Smooth muscle cell (in vitro differentiated cells): ENCODE data around the gene FAM83B. TPM values are rescaled to one million over a fixed set of nuclear protein-coding genes. Genes with fewer than 3 reads are reported as not detected.
A peak's percentile ranks its signal among the peaks of the same experiment; 100 is the strongest.

Experiments used
- DNase-seq: peaks from one replicate; lab custom pipeline; 2025; ENCODE audit not compliant: unreplicated experiment; lab: John Stamatoyannopoulos, UW
- H2AFZ ChIP-seq: fragments of 200-600 bp; sonication (generic); 2 replicates; pipeline ENCODE4 v1.6.0; 2016; ENCODE audit warnings: antibody characterized with exemption, low read depth, mild to moderate bottlenecking
- H3F3A ChIP-seq: fragments of 200-600 bp; sonication (generic); 2 replicates; pipeline ENCODE4 v1.6.0; 2017; ENCODE audit warnings: antibody characterized with exemption, low read depth
- H3K27ac ChIP-seq: fragments of 200-600 bp; sonication (generic); 2 replicates; pipeline ENCODE4 v1.5.1; 2016; ENCODE audit warnings: low read depth, mild to moderate bottlenecking
- H3K27me3 ChIP-seq: fragments of 200-600 bp; sonication (generic); 2 replicates; pipeline ENCODE4 v1.6.1; 2016; ENCODE audit warnings: low read depth, mild to moderate bottlenecking
- H3K36me3 ChIP-seq: fragments of 200-600 bp; sonication (generic); 2 replicates; pipeline ENCODE4 v1.5.1; 2016; ENCODE audit warnings: low read depth
- H3K4me1 ChIP-seq: fragments of 200-600 bp; sonication (generic); 2 replicates; pipeline ENCODE4 v1.5.1; 2016; ENCODE audit warnings: low read depth
- H3K4me2 ChIP-seq: fragments of 200-600 bp; sonication (generic); 2 replicates; pipeline ENCODE4 v1.6.0; 2016; ENCODE audit warnings: mild to moderate bottlenecking
- H3K4me3 ChIP-seq: fragments of 200-600 bp; sonication (generic); 2 replicates; pipeline ENCODE4 v1.5.1; 2016; ENCODE audit warnings: mild to moderate bottlenecking
- H3K79me2 ChIP-seq: fragments of 200-600 bp; sonication (generic); 2 replicates; pipeline ENCODE4 v1.6.0; 2016; ENCODE audit warnings: low read depth, mild to moderate bottlenecking
- H3K9ac ChIP-seq: fragments of 200-600 bp; sonication (generic); 2 replicates; pipeline ENCODE4 v1.6.0; 2016; ENCODE audit warnings: low read depth
- H3K9me3 ChIP-seq: fragments of 200-600 bp; sonication (generic); replicated peaks from 2 replicates; pipeline ENCODE4 v1.5.1; 2016; ENCODE audit warnings: low read depth
- H4K20me1 ChIP-seq: fragments of 200-600 bp; sonication (generic); 2 replicates; pipeline ENCODE4 v1.6.0; 2016; ENCODE audit warnings: low read depth
- CTCF ChIP-seq: fragments of 200-600 bp; sonication (generic); IDR thresholded peaks from 2 replicates; pipeline ENCODE4 v1.5.1; 2017; ENCODE audit warnings: borderline replicate concordance, mild to moderate bottlenecking, antibody characterized with exemption; ENCODE audit not compliant: insufficient read depth, poor library complexity, severe bottlenecking
- WGBS: methylation state at CpG from one replicate; pipeline ENCODE4 v1.1.7; 2016; ENCODE audit warnings: low lambda C conversion rate; 5-methylcytosine and 5-hydroxymethylcytosine counted together
- polyA plus RNA-seq: library from polyadenylated mRNA; unstranded; fragments of >200 nt; fragmentation: Nextera tagmentation; extraction: Ambion mirVana; gene quantifications from 2 replicates; pipeline ENCODE4 v1.2.1, GENCODE V29; 2016
- total RNA-seq: library from RNA; depleted of rRNA; stranded (reverse); fragments of >200 nt; gene quantifications from 2 replicates; pipeline ENCODE4 v1.2.3, GENCODE V29; 2014

The FAM83B gene
- total and polyA plus RNA-seq, 2 experiments from 2014 or later = 1.1 to 28.7 TPM

- no peak for TF ChIP-seq CTCF
- Histone ChIP-seq H3K4me3 (no peak overlapping the region), H2AFZ (peak overlapping the region; percentile 63)
Observed at GRCh38 chr6:54990001-54990400, 143.4 kb downstream of the FAM83B start.

More at GRCh38 chr6:54990001-54990400, 143.4 kb downstream of the FAM83B start:
- H3K79me2 ChIP-seq = no peaks in the 10 kb centered on the region
- peak overlapping the region; percentile 28 for H3K4me2 ChIP-seq
- no peaks in the 10 kb centered on the region for H3K4me1 ChIP-seq
- no peaks in the 10 kb centered on the region for H4K20me1 ChIP-seq
- H3K27ac ChIP-seq = no peak overlapping the region
- DNase-seq = no peak
- H3K27me3 ChIP-seq = no peaks in the 10 kb centered on the region
- H3K9me3 ChIP-seq = no peaks in the 10 kb centered on the region
- H3F3A ChIP-seq = no peaks in the 10 kb centered on the region
- no peaks in the 10 kb centered on the region for H3K36me3 ChIP-seq
- H3K9ac ChIP-seq = no peak overlapping the region
- 60% methylated on average over 3 of the region's 3 CpGs for WGBS
